ENCODE data around the gene IRF8.
"Not testable (repeated sequence)": the region's sequence is repeated elsewhere in the genome, so short reads cannot be mapped to it uniquely, and the experiment has no call there.

IRF8 gene

GRCh38 chr16:85903559-85903958 is 4.6 kb downstream of the IRF8 start (continued):
- TF ChIP-seq ZC3H10 (CRISPR knock-in tag; IDR thresholded peaks at IDR 0.05) = no peak
- TF ChIP-seq CSRNP3 (CRISPR knock-in tag; IDR thresholded peaks at IDR 0.05) = no peak
- no peak for TF ChIP-seq BACH2 (CRISPR knock-in tag; IDR thresholded peaks at IDR 0.05; ENCODE audit: borderline replicate concordance)

- ATAC-seq = no peak
- TF ChIP-seq TOX (CRISPR knock-in tag; IDR thresholded peaks at IDR 0.05; ENCODE audit: borderline replicate concordance) = no peak
- TF ChIP-seq, protein P1, sequence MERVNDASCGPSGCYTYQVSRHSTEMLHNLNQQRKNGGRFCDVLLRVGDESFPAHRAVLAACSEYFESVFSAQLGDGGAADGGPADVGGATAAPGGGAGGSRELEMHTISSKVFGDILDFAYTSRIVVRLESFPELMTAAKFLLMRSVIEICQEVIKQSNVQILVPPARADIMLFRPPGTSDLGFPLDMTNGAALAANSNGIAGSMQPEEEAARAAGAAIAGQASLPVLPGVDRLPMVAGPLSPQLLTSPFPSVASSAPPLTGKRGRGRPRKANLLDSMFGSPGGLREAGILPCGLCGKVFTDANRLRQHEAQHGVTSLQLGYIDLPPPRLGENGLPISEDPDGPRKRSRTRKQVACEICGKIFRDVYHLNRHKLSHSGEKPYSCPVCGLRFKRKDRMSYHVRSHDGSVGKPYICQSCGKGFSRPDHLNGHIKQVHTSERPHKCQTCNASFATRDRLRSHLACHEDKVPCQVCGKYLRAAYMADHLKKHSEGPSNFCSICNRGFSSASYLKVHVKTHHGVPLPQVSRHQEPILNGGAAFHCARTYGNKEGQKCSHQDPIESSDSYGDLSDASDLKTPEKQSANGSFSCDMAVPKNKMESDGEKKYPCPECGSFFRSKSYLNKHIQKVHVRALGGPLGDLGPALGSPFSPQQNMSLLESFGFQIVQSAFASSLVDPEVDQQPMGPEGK (CRISPR knock-in tag; IDR thresholded peaks at IDR 0.05; ENCODE audit: borderline replicate concordance) = no peak
- no peak for TF ChIP-seq TCF4 (CRISPR knock-in tag; IDR thresholded peaks at IDR 0.05; ENCODE audit: borderline replicate concordance)
- no peak for TF ChIP-seq CREB5 (CRISPR knock-in tag; IDR thresholded peaks at IDR 0.05; ENCODE audit: low read depth)
- no peak for TF ChIP-seq ZFP30 (CRISPR knock-in tag; IDR thresholded peaks at IDR 0.05)
- TF ChIP-seq POU6F1 (CRISPR knock-in tag; IDR thresholded peaks at IDR 0.05; ENCODE audit: borderline replicate concordance, low read depth) = no peak
- TF ChIP-seq GLIS3 (CRISPR knock-in tag; IDR thresholded peaks at IDR 0.05) = no peak
- TF ChIP-seq SNAI2 (CRISPR knock-in tag; IDR thresholded peaks at IDR 0.05) = no peak
- TF ChIP-seq CSDC2 (CRISPR knock-in tag; IDR thresholded peaks at IDR 0.05) = no peak
- TF ChIP-seq BACH2 (CRISPR knock-in tag; IDR thresholded peaks at IDR 0.05; ENCODE audit: borderline replicate concordance) = no peak
- TF ChIP-seq ZC3H10 (CRISPR knock-in tag; IDR thresholded peaks at IDR 0.05) = no peak
- TF ChIP-seq CSRNP3 (CRISPR knock-in tag; IDR thresholded peaks at IDR 0.05) = no peak
Observed at GRCh38 chr16:85905110-85906095, 6.4 kb downstream of the IRF8 start.

GRCh38 chr16:85906349-85906748 is 7.4 kb downstream of the IRF8 start:
- TF ChIP-seq SNAI2 (CRISPR knock-in tag; IDR thresholded peaks at IDR 0.05) (no peak), CREB5 (CRISPR knock-in tag; IDR thresholded peaks at IDR 0.05; ENCODE audit: low read depth) (no peak), ZC3H10 (CRISPR knock-in tag; IDR thresholded peaks at IDR 0.05) (no peak), PPARA (CRISPR knock-in tag; IDR thresholded peaks at IDR 0.05; ENCODE audit: borderline replicate concordance) (no peak), RARB (CRISPR knock-in tag; IDR thresholded peaks at IDR 0.05) (no peak)
- no peak for ATAC-seq

GRCh38 chr16:85907231-85907630 is 8.3 kb downstream of the IRF8 start:
- ATAC-seq = not testable (repeated sequence)

- no peak for ATAC-seq
- TF ChIP-seq TCF4 (CRISPR knock-in tag; IDR thresholded peaks at IDR 0.05; ENCODE audit: borderline replicate concordance) = no peak
- TF ChIP-seq ARNTL (CRISPR knock-in tag; IDR thresholded peaks at IDR 0.05; ENCODE audit: borderline replicate concordance, low read depth) = no peak
- TF ChIP-seq ISL1 (CRISPR knock-in tag; IDR thresholded peaks at IDR 0.05) = no peak
- no peak for TF ChIP-seq ESRRG (CRISPR knock-in tag; IDR thresholded peaks at IDR 0.05)
- no peak for TF ChIP-seq ZNF565 (CRISPR knock-in tag; conservative IDR thresholded peaks at IDR 0.05; ENCODE audit: low read depth)
- TF ChIP-seq ZC3H10 (CRISPR knock-in tag; IDR thresholded peaks at IDR 0.05) = no peak
- TF ChIP-seq ZFP30 (CRISPR knock-in tag; IDR thresholded peaks at IDR 0.05) = no peak
- no peak for TF ChIP-seq TOX (CRISPR knock-in tag; IDR thresholded peaks at IDR 0.05; ENCODE audit: borderline replicate concordance)
- TF ChIP-seq CSRNP3 (CRISPR knock-in tag; IDR thresholded peaks at IDR 0.05) = no peak
Observed at GRCh38 chr16:85908444-85908843, 9.5 kb downstream of the IRF8 start.
